Left ventricle myocardium inferior (tissue), 1 donor: ENCODE results near the gene PDPN. TPM values are rescaled to one million over a fixed set of nuclear protein-coding genes. Genes with fewer than 3 reads are reported as not detected.
A peak's percentile ranks its signal among the peaks of the same experiment; 100 is the strongest.
"Not testable (repeated sequence)": the region's sequence is repeated elsewhere in the genome, so short reads cannot be mapped to it uniquely, and the experiment has no call there.

ENCODE experiments used
- DNase-seq: peaks from one replicate; pipeline ENCODE4 v3.0.0-alpha.2; 2020
- H3K27ac ChIP-seq: fragments of 200-600 bp; replicated peaks from 2 replicates; pipeline ENCODE4 v1.8.0; 2021
- H3K27me3 ChIP-seq: fragments of 200-600 bp; 2 replicates; pipeline ENCODE4 v1.8.0; 2021; ENCODE audit warnings: low read depth
- H3K36me3 ChIP-seq: fragments of 200-600 bp; 2 replicates; pipeline ENCODE4 v1.8.0; 2021
- H3K4me1 ChIP-seq: fragments of 200-600 bp; 2 replicates; pipeline ENCODE4 v1.8.0; 2021
- H3K4me3 ChIP-seq: fragments of 200-600 bp; 2 replicates; pipeline ENCODE4 v1.8.0; 2021; ENCODE audit warnings: mild to moderate bottlenecking, moderate library complexity
- H3K9me3 ChIP-seq: fragments of 200-600 bp; replicated peaks from 2 replicates; pipeline ENCODE4 v1.8.0; 2021
- intact Hi-C: fragments of 100-400 bp; cut with micrococcal nuclease; formaldehyde crosslinking; loops from one replicate; pipeline ENCODE4 v1.11.0; 2022
- total RNA-seq: library from RNA; stranded (reverse); fragmentation: NEBNext Ultra II Directional; extraction: Animal tissue kit (Norgen Biotek cat#: 25700); gene quantifications from one replicate; pipeline ENCODE4 v1.2.1, GENCODE V29; 2021
- TF ChIP-seq, protein P1 (sequence below): fragments of 200-600 bp; IDR thresholded peaks from 2 replicates; pipeline ENCODE4 v1.8.0; 2021; ENCODE audit warnings: antibody characterized with exemption, mild to moderate bottlenecking, borderline replicate concordance
- donor health status: DM: no; HTN: yes; CAD: no; lungs with severe emphysema.

Gene PDPN
- total RNA-seq, 1 donor from 2014 or later = 16.7 TPM

DNA sequence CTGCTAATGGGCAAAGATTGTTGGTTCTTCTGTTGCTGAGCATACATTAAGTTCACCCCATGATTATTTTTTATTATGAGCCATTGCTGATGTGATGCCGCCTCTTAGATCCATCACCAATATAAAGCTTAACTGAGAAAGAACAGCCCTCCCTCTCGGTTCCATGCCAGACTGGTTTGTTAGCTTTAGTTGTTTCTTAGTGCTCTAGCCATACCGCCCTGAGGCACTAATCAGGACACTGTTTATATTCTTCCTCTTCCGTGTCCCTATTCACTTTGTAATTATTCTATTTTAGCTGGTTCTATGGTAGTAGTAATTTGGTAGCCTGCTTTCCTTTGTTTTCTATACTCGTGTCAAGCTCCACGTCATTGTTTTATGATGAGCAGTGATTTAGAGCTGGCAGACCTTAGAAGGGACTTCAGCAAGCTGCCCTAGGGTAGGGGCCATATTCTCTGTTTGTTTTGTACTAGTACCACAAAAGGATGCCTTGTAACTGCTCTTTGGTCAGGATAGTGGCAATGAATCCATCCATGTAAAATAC is 27.3 kb upstream of the PDPN start:
- Histone ChIP-seq H3K36me3 (no peaks in the 10 kb centered on the region), H3K27ac (no peak overlapping the region), H3K4me1 (no peaks in the 10 kb centered on the region), H3K27me3 (no peaks in the 10 kb centered on the region), H3K9me3 (no peaks in the 10 kb centered on the region), H3K4me3 (no peak overlapping the region)
- TF ChIP-seq, protein P1, sequence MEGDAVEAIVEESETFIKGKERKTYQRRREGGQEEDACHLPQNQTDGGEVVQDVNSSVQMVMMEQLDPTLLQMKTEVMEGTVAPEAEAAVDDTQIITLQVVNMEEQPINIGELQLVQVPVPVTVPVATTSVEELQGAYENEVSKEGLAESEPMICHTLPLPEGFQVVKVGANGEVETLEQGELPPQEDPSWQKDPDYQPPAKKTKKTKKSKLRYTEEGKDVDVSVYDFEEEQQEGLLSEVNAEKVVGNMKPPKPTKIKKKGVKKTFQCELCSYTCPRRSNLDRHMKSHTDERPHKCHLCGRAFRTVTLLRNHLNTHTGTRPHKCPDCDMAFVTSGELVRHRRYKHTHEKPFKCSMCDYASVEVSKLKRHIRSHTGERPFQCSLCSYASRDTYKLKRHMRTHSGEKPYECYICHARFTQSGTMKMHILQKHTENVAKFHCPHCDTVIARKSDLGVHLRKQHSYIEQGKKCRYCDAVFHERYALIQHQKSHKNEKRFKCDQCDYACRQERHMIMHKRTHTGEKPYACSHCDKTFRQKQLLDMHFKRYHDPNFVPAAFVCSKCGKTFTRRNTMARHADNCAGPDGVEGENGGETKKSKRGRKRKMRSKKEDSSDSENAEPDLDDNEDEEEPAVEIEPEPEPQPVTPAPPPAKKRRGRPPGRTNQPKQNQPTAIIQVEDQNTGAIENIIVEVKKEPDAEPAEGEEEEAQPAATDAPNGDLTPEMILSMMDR = no peak
- DNase-seq = no peak
- intact Hi-C loops = no loop called here

DNA sequence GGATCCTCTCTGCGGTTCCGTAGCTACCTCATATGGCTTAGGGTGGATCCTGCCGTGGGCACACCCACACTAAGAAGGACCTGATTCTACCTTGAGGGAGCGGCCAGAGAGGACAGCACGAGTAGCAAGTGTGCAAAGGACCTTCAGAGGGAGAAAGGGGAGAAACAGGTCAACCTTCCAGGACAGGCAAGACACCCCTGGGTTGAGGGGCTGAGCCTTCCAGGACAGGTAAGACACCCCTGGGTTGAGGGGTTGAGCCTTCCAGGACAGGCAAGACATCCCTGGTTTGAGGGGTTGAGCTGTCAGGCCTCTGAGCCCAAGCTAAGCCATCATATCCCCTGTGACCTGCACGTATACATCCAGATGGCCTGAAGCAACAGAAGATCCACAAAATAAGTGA is 23.1 kb upstream of the PDPN start:
- no peak overlapping the region for H3K27ac ChIP-seq
- H3K4me3 ChIP-seq = no peak overlapping the region
- intact Hi-C loops = no loop called here
- H3K36me3 ChIP-seq = no peaks in the 10 kb centered on the region
- no peaks in the 10 kb centered on the region for H3K4me1 ChIP-seq
- no peak for DNase-seq
- H3K9me3 ChIP-seq = no peaks in the 10 kb centered on the region
- TF ChIP-seq, protein P1 = no peak
- H3K27me3 ChIP-seq = no peaks in the 10 kb centered on the region

DNA sequence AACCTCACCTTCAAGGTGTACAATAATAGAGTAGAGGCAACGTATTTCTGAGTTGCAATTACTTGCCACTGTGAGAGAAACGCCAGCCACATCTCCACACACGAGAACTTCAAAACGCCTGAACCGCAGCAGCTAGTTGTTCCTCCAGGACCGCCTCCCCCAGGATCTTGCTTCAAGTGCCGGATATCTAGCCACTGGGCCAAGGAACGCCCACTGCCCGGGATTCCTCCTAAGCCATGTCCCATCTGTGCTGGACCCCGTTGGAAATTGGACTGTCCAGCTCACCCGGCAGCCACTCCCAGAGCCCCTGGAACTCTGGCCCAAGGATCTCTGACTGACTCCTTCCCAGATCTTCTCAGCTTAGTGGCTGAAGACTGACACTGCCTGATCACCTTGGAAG is 20.7 kb upstream of the PDPN start:
- H3K36me3 ChIP-seq, H3K27ac ChIP-seq, H3K4me1 ChIP-seq, DNase-seq, H3K9me3 ChIP-seq, H3K4me3 ChIP-seq, intact Hi-C loops: not testable (repeated sequence)
- peaks cover 12% of the 10 kb centered on the region for H3K27me3 ChIP-seq

DNA sequence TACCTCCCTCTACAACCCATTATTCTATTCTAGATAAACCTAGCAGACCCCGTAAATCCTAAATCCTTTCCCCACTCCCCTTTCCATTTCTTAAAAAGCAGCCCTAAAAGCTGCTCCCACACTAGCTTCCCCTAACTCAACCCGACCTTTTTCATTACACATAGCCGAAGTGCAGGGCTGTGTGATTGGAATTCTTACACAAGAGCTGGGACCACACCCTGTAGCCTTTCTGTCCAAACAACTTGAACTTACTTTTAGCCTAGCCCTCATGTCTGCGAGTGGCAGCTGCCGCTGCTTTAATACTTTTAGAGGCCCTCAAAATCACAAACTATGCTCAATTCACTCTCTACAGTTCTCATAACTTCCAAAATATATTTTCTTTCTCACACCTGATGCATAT is 19.6 kb upstream of the PDPN start:
- intact Hi-C loops = no loop called here
- TF ChIP-seq, protein P1 = no peak
- H3K4me1 ChIP-seq = no peaks in the 10 kb centered on the region
- DNase-seq = no peak
- no peak overlapping the region for H3K27ac ChIP-seq
- no peaks in the 10 kb centered on the region for H3K36me3 ChIP-seq
- H3K4me3 ChIP-seq = no peak overlapping the region
- H3K9me3 ChIP-seq = no peaks in the 10 kb centered on the region
- H3K27me3 ChIP-seq = peaks cover 19% of the 10 kb centered on the region

DNA sequence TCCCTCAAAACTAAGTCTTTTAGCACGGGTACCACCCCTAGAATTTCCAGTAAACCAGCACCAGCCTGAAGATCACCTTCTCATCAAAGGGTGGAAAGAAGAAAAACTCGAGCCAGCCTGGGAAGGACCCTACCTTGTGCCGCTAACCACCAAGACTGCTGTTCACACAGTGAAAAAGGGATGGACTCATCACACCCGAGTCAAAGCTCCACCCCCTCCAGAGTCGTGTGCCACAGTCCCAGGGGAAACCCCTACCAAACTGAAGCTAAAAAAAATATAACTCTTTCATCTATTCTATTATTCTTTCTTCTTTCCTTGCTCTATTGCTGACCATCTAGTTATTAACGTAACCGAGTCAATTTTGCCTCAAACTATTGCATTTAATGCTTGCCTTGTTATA is 13.2 kb upstream of the PDPN start:
- H3K36me3 ChIP-seq, H3K27ac ChIP-seq, DNase-seq, H3K4me3 ChIP-seq, H3K4me1 ChIP-seq, H3K9me3 ChIP-seq, intact Hi-C loops: not testable (repeated sequence)
- peaks cover 38% of the 10 kb centered on the region for H3K27me3 ChIP-seq

DNA sequence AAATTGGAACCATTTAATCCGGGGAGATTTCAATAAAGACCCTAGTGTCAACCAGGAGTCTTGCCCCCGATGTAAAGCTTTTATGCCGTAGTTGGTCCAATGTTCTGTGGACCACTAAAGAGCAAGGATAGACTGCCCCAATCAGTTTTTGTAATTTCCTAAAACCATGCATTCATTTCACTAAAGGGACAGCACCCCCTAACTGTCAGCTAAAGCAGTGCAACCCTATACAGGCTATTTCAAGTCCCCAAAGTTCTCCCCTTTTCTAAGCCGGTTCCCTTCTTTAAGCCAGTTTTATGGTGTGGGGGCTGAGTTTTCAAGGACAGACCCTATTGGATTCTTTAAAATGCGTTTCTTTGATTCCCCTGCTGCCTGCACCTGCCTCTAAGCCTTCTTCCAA is 12.7 kb upstream of the PDPN start:
- no peak for DNase-seq
- no peaks in the 10 kb centered on the region for H3K4me1 ChIP-seq
- no peak overlapping the region for H3K4me3 ChIP-seq
- TF ChIP-seq, protein P1 = peak; percentile 55
- no peak overlapping the region for H3K27ac ChIP-seq
- intact Hi-C loops = no loop called here
- no peaks in the 10 kb centered on the region for H3K9me3 ChIP-seq
- no peaks in the 10 kb centered on the region for H3K36me3 ChIP-seq
- peaks cover 38% of the 10 kb centered on the region for H3K27me3 ChIP-seq

DNA sequence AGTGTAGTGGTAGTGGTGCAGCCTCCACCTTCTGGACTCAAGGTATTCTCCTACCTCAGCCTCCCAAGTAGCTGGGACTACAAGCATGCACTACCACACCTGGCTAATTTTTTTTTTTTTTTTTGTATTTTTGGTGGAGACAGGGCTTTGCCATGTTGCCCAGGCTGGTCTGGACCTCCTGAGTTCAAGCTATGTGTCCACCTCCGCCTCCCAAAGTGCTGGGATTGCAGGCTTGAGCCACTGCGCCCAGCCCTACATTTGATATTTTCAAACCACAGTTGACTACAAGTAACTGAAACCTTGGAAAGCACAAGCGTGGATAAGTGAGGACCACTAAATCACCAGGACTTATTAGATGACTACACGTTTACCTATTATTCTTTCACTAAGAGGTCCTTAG is 10.0 kb upstream of the PDPN start:
- TF ChIP-seq, protein P1 = no peak
- intact Hi-C loops = no loop called here
- Histone ChIP-seq H3K36me3 (no peaks in the 10 kb centered on the region), H3K9me3 (no peaks in the 10 kb centered on the region), H3K27ac (no peak overlapping the region), H3K27me3 (peaks cover 48% of the 10 kb centered on the region), H3K4me1 (no peaks in the 10 kb centered on the region), H3K4me3 (no peak overlapping the region)
- DNase-seq = no peak
